Breast epithelium (tissue), 3 donors: Measurements from ENCODE around the gene TEN1.

Experiments used
- CTCF ChIP-seq, 3 donors: fragments of 450-650 bp; IDR thresholded peaks; one replicate each; pipeline ENCODE4 v1.5.1; 2016 to 2017; ENCODE audit warnings: antibody characterized with exemption in 3 of 3, mild to moderate bottlenecking in 3 of 3, moderate library complexity in 3 of 3
- POLR2A ChIP-seq: fragments of 450-650 bp; IDR thresholded peaks from one replicate; pipeline ENCODE4 v1.6.1; 2016; ENCODE audit warnings: antibody characterized with exemption, mild to moderate bottlenecking, moderate library complexity

- TF ChIP-seq CTCF (IDR thresholded peaks at IDR 0.05), result no peak
- no peak for TF ChIP-seq POLR2A
Measured at GRCh38 chr17:75970011-75970523, 9.0 kb upstream of the TEN1 start.
